H9 (cell line): ENCODE data around the gene LRP5. TPM values are rescaled to one million over a fixed set of nuclear protein-coding genes. Genes with fewer than 3 reads are reported as not detected.

Source experiments
- DNase-seq: peaks from one replicate; pipeline ENCODE4 v3.0.0-alpha.2; 2017
- H2AFZ ChIP-seq: one replicate; pipeline ENCODE4 v1.6.1; 2013; ENCODE audit warnings: mild to moderate bottlenecking, low read length, control low read depth, moderate library complexity
- H2AK5ac ChIP-seq: 2 replicates; pipeline ENCODE4 v1.6.1; 2013; ENCODE audit warnings: low read length, control low read depth, mixed read lengths; ENCODE audit not compliant: insufficient read length
- H2BK120ac ChIP-seq: one replicate; pipeline ENCODE4 v1.6.1; 2013; ENCODE audit warnings: low read depth, mild to moderate bottlenecking, low read length, control low read depth, inconsistent platforms; ENCODE audit not compliant: poor library complexity, severe bottlenecking
- H2BK12ac ChIP-seq: 2 replicates; pipeline ENCODE4 v1.6.1; 2013; ENCODE audit warnings: low read length, control low read depth, mixed read lengths, low read depth; ENCODE audit not compliant: insufficient read length
- H2BK15ac ChIP-seq: 2 replicates; pipeline ENCODE4 v1.6.1; 2013; ENCODE audit warnings: low read depth, low read length, control low read depth
- H2BK20ac ChIP-seq: one replicate; pipeline ENCODE4 v1.6.1; 2013; ENCODE audit warnings: low read depth, mild to moderate bottlenecking, low read length, control low read depth, inconsistent platforms; ENCODE audit not compliant: poor library complexity, severe bottlenecking
- H2BK5ac ChIP-seq: 2 replicates; pipeline ENCODE4 v1.6.1; 2013; ENCODE audit warnings: low read length, control low read depth, mixed read lengths; ENCODE audit not compliant: insufficient read length
- H3K14ac ChIP-seq: 2 replicates; pipeline ENCODE4 v1.6.1; 2013; ENCODE audit warnings: low read length, control low read depth; ENCODE audit not compliant: insufficient read depth
- H3K18ac ChIP-seq: 2 replicates; pipeline ENCODE4 v1.6.1; 2013; ENCODE audit warnings: low read depth, mild to moderate bottlenecking, mixed read lengths, low read length, control low read depth; ENCODE audit not compliant: insufficient read length
- H3K23ac ChIP-seq: 2 replicates; pipeline ENCODE4 v1.6.1; 2013; ENCODE audit warnings: low read length, control low read depth, mixed read lengths, low read depth; ENCODE audit not compliant: insufficient read length
- H3K23me2 ChIP-seq: 2 replicates; pipeline ENCODE4 v1.6.1; 2013; ENCODE audit warnings: low read depth, mild to moderate bottlenecking, mixed read lengths, low read length, control low read depth; ENCODE audit not compliant: insufficient read length, poor library complexity, severe bottlenecking
- H3K27ac ChIP-seq: 2 replicates; pipeline ENCODE4 v1.5.1; 2013; ENCODE audit warnings: low read length, control low read depth, mixed read lengths, low read depth; ENCODE audit not compliant: insufficient read length
- H3K27me3 ChIP-seq: 2 replicates; pipeline ENCODE4 v1.6.1; 2013; ENCODE audit warnings: low read length, control low read depth, inconsistent platforms; ENCODE audit not compliant: insufficient read depth
- H3K4ac ChIP-seq: 2 replicates; pipeline ENCODE4 v1.6.1; 2013; ENCODE audit warnings: low read depth, mild to moderate bottlenecking, control low read depth, inconsistent platforms, low read length, moderate library complexity
- H3K4me1 ChIP-seq: 2 replicates; pipeline ENCODE4 v1.6.1; 2013; ENCODE audit warnings: low read length, control low read depth, inconsistent platforms; ENCODE audit not compliant: insufficient read depth
- H3K4me2 ChIP-seq: 2 replicates; pipeline ENCODE4 v1.6.1; 2013; ENCODE audit warnings: low read length, control low read depth, mixed read lengths; ENCODE audit not compliant: insufficient read length, insufficient read depth
- H3K56ac ChIP-seq: 2 replicates; pipeline ENCODE4 v1.6.1; 2013; ENCODE audit warnings: low read depth, mild to moderate bottlenecking, mixed read lengths, low read length, control low read depth; ENCODE audit not compliant: insufficient read length
- H3K79me1 ChIP-seq: 2 replicates; pipeline ENCODE4 v1.6.1; 2013; ENCODE audit warnings: low read depth, mild to moderate bottlenecking, moderate library complexity, low read length, control low read depth, inconsistent platforms; ENCODE audit not compliant: insufficient read depth, poor library complexity, severe bottlenecking
- H3K79me2 ChIP-seq: 2 replicates; pipeline ENCODE4 v1.6.1; 2013; ENCODE audit warnings: low read length, control low read depth, inconsistent platforms; ENCODE audit not compliant: insufficient read depth
- H3K9ac ChIP-seq: 2 replicates; pipeline ENCODE4 v1.6.1; 2013; ENCODE audit warnings: low read length, control low read depth, mixed read lengths; ENCODE audit not compliant: insufficient read length; ENCODE audit errors: extremely low read depth
- H3K9me3 ChIP-seq: one replicate; pipeline ENCODE4 v1.6.1; 2013; ENCODE audit warnings: low read depth, low read length, inconsistent platforms; ENCODE audit not compliant: control insufficient read depth
- H3T11ph ChIP-seq: one replicate; pipeline ENCODE4 v1.6.1; 2013; ENCODE audit warnings: mild to moderate bottlenecking, low read length, control low read depth, inconsistent platforms
- H4K20me1 ChIP-seq: one replicate; pipeline ENCODE4 v1.6.1; 2013; ENCODE audit not compliant: control insufficient read depth, insufficient read length, insufficient read depth
- H4K5ac ChIP-seq: 2 replicates; pipeline ENCODE4 v1.6.1; 2013; ENCODE audit warnings: low read depth, mild to moderate bottlenecking, mixed read lengths, low read length, control low read depth; ENCODE audit not compliant: insufficient read length
- H4K8ac ChIP-seq: replicated peaks from 2 replicates; pipeline ENCODE4 v1.6.1; 2013; ENCODE audit warnings: low read length, control low read depth, mixed read lengths, low read depth; ENCODE audit not compliant: insufficient read length
- H4K91ac ChIP-seq: 2 replicates; pipeline ENCODE4 v1.6.1; 2013; ENCODE audit warnings: low read depth, mild to moderate bottlenecking, moderate library complexity, mixed read lengths, low read length, control low read depth; ENCODE audit not compliant: insufficient read length
- H3K27ac Mint-ChIP-seq, 3 experiments: 2 replicates in 2 of 3; 3 replicates in 1 of 3; pipeline ENCODE4 v1.8.0; 2020 to 2021; ENCODE audit warnings: mixed read lengths in 3 of 3, mild to moderate bottlenecking in 1 of 3, moderate library complexity in 1 of 3
- H3K27me3 Mint-ChIP-seq: 2 replicates; pipeline ENCODE4 v1.8.0; 2021; ENCODE audit warnings: low read depth, mild to moderate bottlenecking, moderate library complexity, mixed read lengths
- H3K36me3 Mint-ChIP-seq, 3 experiments: 2 replicates in 2 of 3; 3 replicates in 1 of 3; pipeline ENCODE4 v1.8.0; 2020 to 2021; ENCODE audit warnings: low read depth in 3 of 3, mixed read lengths in 3 of 3; ENCODE audit not compliant: insufficient read depth in 1 of 3
- H3K4me1 Mint-ChIP-seq, 2 experiments: 2 replicates each; pipeline ENCODE4 v1.8.0; 2020; ENCODE audit warnings: mixed read lengths in 2 of 2
- H3K4me3 Mint-ChIP-seq, 2 experiments: 2 replicates in 1 of 2; 3 replicates in 1 of 2; pipeline ENCODE4 v1.8.0; 2020 to 2021; ENCODE audit warnings: mild to moderate bottlenecking in 2 of 2, mixed read lengths in 2 of 2, moderate library complexity in 1 of 2
- H3K9me3 Mint-ChIP-seq, 2 experiments: 2 replicates in 1 of 2; 3 replicates in 1 of 2; pipeline ENCODE4 v1.8.0; 2020; ENCODE audit warnings: mild to moderate bottlenecking in 2 of 2, mixed read lengths in 2 of 2, moderate library complexity in 1 of 2
- CTCF ChIP-seq: fragments of 200-600 bp; sonication (generic); conservative IDR thresholded peaks from 3 replicates; pipeline ENCODE4 v1.8.0; 2021; ENCODE audit warnings: antibody characterized with exemption, mild to moderate bottlenecking
- WGBS: extraction: QIAGEN DNeasy Blood & Tissue Kit; methylation state at CpG from one replicate; pipeline ENCODE4 v1.1.7; 2013; ENCODE audit warnings: missing lambda C conversion rate, low lambda C conversion rate, mixed read lengths; ENCODE audit not compliant: insufficient read length; ENCODE audit errors: extremely low coverage; 5-methylcytosine and 5-hydroxymethylcytosine counted together
- total RNA-seq: library from RNA; stranded (reverse); gene quantifications from 2 replicates; pipeline ENCODE4 v1.2.1, GENCODE V29; 2021

LRP5 gene
- total RNA-seq, 1 experiment from 2014 or later, result 38.4 TPM

GRCh38 chr11:68340003-68340767 lies 27.8 kb downstream of the LRP5 start:
- Histone ChIP-seq H3K23ac (no peak overlapping the region), H3K79me2 (peaks cover 2% of the 10 kb centered on the region; the same call in 1 of the 2 replicates), H4K5ac (no peak overlapping the region), H2BK15ac (no peak overlapping the region), H4K8ac (no peak overlapping the region), H3K4me1 (peaks cover 2% of the 10 kb centered on the region; the same call in 1 of the 2 replicates), H3K9me3 (no peaks in the 10 kb centered on the region), H3K27me3 (no peaks in the 10 kb centered on the region), H3K56ac (no peak overlapping the region), H4K20me1 (no peaks in the 10 kb centered on the region), H2BK12ac (no peak overlapping the region), H4K91ac (no peak overlapping the region), H2AK5ac (no peak overlapping the region), H3K79me1 (no peaks in the 10 kb centered on the region), H3K18ac (no peak overlapping the region), H2AFZ (no peak overlapping the region), H3K4me2 (no peak overlapping the region), H3K4ac (no peak overlapping the region), H3K14ac (no peak overlapping the region), H2BK20ac (no peak overlapping the region), H2BK5ac (no peak overlapping the region), H3K23me2 (no peaks in the 10 kb centered on the region), H3T11ph (no peak overlapping the region), H2BK120ac (no peak overlapping the region), H3K9ac (no peak overlapping the region), H3K27ac (no peak overlapping the region)
- no CpG with 5 or more reads among the region's 16 CpGs for WGBS
- Mint-ChIP-seq H3K9me3 (no peaks in the 10 kb centered on the region), H3K36me3 (peaks cover 0 to 3% (median 0%) of the 10 kb centered on the region in 3 experiments; a peak in 2 of 7 replicates), H3K27me3 (no peaks in the 10 kb centered on the region), H3K27ac (peak overlapping the region in 1 of 3 experiments; percentile 16; a peak in 1 of 7 replicates), H3K4me1 (peaks cover 50 to 63% of the 10 kb centered on the region in 2 experiments), H3K4me3 (no peak overlapping the region; a peak in 1 of 5 replicates)
- no peak for TF ChIP-seq CTCF
- DNase-seq, result no peak
